NCI-H748 treated with DMSO at 0.1 percent for 48 hours (cell line): ENCODE measurements around the gene HMX3.

Experiments used
- DNase-seq: peaks from one replicate; lab custom pipeline; 2025; lab: John Stamatoyannopoulos, UW

The HMX3 gene

GRCh38 chr10:123135415-123136141, at the start of gene HMX3:
HMX3 (plus strand) TSS chr10:123135970; CDS start chr10:123136051, 81 bp downstream.
- DNase-seq, result peak; percentile 19

GRCh38 chr10:123086281-123086680, 49.5 kb upstream of the HMX3 start:
- no peak for DNase-seq

GRCh38 chr10:123087348-123087747, 48.4 kb upstream of the HMX3 start:
- no peak for DNase-seq

- DNase-seq, result no peak
These were observed 48.0 kb upstream of the HMX3 start for GRCh38 chr10:123087786-123088185.

- DNase-seq, result no peak
These were observed 42.9 kb upstream of the HMX3 start for GRCh38 chr10:123092635-123093414.

- no peak for DNase-seq
These were observed 42.3 kb upstream of the HMX3 start for GRCh38 chr10:123093489-123093888.

- DNase-seq, result no peak
These were observed 39.3 kb upstream of the HMX3 start for GRCh38 chr10:123096452-123096851.

- no peak for DNase-seq
These were observed 38.7 kb upstream of the HMX3 start for GRCh38 chr10:123097039-123097438.

- DNase-seq, result no peak
These were observed 35.6 kb upstream of the HMX3 start for GRCh38 chr10:123100030-123100762.

GRCh38 chr10:123101872-123102271, 33.9 kb upstream of the HMX3 start:
- no peak for DNase-seq

- no peak for DNase-seq
These were observed 33.1 kb upstream of the HMX3 start for GRCh38 chr10:123102673-123103072.

GRCh38 chr10:123103944-123104343, 31.8 kb upstream of the HMX3 start:
- no peak for DNase-seq

GRCh38 chr10:123109466-123109865, 26.3 kb upstream of the HMX3 start:
- no peak for DNase-seq

GRCh38 chr10:123117644-123118417, 17.9 kb upstream of the HMX3 start:
- no peak for DNase-seq

- DNase-seq, result no peak
These were observed 16.7 kb upstream of the HMX3 start for GRCh38 chr10:123119081-123119480.

- DNase-seq, result no peak
These were observed 9.5 kb upstream of the HMX3 start for GRCh38 chr10:123126246-123126645.

GRCh38 chr10:123129618-123130271, 6.0 kb upstream of the HMX3 start:
- DNase-seq, result no peak

- peak; percentile 61 for DNase-seq
These were observed 2.9 kb upstream of the HMX3 start for GRCh38 chr10:123132576-123133477.

- no peak for DNase-seq
These were observed 2.0 kb upstream of the HMX3 start for GRCh38 chr10:123133541-123134342.
